ENCODE results near the gene KTN1.
A peak's percentile ranks its signal among the peaks of the same experiment; 100 is the strongest.

KTN1 gene, protein sequence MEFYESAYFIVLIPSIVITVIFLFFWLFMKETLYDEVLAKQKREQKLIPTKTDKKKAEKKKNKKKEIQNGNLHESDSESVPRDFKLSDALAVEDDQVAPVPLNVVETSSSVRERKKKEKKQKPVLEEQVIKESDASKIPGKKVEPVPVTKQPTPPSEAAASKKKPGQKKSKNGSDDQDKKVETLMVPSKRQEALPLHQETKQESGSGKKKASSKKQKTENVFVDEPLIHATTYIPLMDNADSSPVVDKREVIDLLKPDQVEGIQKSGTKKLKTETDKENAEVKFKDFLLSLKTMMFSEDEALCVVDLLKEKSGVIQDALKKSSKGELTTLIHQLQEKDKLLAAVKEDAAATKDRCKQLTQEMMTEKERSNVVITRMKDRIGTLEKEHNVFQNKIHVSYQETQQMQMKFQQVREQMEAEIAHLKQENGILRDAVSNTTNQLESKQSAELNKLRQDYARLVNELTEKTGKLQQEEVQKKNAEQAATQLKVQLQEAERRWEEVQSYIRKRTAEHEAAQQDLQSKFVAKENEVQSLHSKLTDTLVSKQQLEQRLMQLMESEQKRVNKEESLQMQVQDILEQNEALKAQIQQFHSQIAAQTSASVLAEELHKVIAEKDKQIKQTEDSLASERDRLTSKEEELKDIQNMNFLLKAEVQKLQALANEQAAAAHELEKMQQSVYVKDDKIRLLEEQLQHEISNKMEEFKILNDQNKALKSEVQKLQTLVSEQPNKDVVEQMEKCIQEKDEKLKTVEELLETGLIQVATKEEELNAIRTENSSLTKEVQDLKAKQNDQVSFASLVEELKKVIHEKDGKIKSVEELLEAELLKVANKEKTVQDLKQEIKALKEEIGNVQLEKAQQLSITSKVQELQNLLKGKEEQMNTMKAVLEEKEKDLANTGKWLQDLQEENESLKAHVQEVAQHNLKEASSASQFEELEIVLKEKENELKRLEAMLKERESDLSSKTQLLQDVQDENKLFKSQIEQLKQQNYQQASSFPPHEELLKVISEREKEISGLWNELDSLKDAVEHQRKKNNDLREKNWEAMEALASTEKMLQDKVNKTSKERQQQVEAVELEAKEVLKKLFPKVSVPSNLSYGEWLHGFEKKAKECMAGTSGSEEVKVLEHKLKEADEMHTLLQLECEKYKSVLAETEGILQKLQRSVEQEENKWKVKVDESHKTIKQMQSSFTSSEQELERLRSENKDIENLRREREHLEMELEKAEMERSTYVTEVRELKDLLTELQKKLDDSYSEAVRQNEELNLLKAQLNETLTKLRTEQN (N-terminal part only)

GRCh38 chr14:55579724-55580469 lies at the start of gene KTN1:
Gene KTN1 (plus strand): TSS chr14:55580207. CDS start chr14:55612049, 31,842 bp downstream.
- H3K4me3 Mint-ChIP-seq: peak within 1 kb of the TSS; percentile 97 to 98 (median 97)
- peak within 1 kb of the TSS; percentile 94 to 98 (median 96) for H3K27ac Mint-ChIP-seq
- peaks cover 3% of the 10 kb centered on the region for H3K36me3 Mint-ChIP-seq (ENCODE audit: low read depth)
- TF ChIP-seq, protein P1, sequence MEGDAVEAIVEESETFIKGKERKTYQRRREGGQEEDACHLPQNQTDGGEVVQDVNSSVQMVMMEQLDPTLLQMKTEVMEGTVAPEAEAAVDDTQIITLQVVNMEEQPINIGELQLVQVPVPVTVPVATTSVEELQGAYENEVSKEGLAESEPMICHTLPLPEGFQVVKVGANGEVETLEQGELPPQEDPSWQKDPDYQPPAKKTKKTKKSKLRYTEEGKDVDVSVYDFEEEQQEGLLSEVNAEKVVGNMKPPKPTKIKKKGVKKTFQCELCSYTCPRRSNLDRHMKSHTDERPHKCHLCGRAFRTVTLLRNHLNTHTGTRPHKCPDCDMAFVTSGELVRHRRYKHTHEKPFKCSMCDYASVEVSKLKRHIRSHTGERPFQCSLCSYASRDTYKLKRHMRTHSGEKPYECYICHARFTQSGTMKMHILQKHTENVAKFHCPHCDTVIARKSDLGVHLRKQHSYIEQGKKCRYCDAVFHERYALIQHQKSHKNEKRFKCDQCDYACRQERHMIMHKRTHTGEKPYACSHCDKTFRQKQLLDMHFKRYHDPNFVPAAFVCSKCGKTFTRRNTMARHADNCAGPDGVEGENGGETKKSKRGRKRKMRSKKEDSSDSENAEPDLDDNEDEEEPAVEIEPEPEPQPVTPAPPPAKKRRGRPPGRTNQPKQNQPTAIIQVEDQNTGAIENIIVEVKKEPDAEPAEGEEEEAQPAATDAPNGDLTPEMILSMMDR (IDR thresholded peaks at IDR 0.05; ENCODE audit: unreplicated experiment in 3 of 3): no peak
- H3K27me3 Mint-ChIP-seq (ENCODE audit: low read depth): no peaks in the 10 kb centered on the region
- peaks cover 23% of the 10 kb centered on the region for H3K4me1 Mint-ChIP-seq
- no peaks in the 10 kb centered on the region for H3K9me3 Mint-ChIP-seq

DNA sequence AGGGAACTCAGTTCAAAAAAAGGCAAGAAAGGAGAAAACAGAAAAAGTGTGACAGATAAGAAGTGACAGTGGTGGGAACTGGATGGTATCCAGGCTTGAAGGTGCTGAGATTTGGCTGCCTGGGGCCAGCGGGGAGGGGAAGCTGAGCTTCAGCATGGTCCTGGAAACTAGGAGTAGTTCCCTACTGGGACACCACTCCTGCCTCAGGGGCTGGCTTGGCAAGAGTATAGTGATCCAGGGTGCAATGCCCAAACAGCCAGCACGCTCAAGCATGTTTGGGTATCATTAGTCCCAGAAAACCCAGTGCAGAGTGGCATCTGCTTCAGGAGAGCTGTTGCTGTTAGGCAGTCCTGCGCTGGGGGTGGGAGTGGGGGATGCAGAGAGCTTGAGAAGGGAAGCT lies 49.5 kb upstream of the KTN1 start:
- TF ChIP-seq, protein P1 (IDR thresholded peaks at IDR 0.05; ENCODE audit: unreplicated experiment in 3 of 3): no peak
- H3K4me1 Mint-ChIP-seq: peaks cover 22% of the 10 kb centered on the region
- H3K27me3 Mint-ChIP-seq (ENCODE audit: low read depth): no peaks in the 10 kb centered on the region
- peaks cover 2% of the 10 kb centered on the region for H3K9me3 Mint-ChIP-seq
- H3K4me3 Mint-ChIP-seq: no peak overlapping the region
- no peak overlapping the region for H3K27ac Mint-ChIP-seq
- no peaks in the 10 kb centered on the region for H3K36me3 Mint-ChIP-seq (ENCODE audit: low read depth)

DNA sequence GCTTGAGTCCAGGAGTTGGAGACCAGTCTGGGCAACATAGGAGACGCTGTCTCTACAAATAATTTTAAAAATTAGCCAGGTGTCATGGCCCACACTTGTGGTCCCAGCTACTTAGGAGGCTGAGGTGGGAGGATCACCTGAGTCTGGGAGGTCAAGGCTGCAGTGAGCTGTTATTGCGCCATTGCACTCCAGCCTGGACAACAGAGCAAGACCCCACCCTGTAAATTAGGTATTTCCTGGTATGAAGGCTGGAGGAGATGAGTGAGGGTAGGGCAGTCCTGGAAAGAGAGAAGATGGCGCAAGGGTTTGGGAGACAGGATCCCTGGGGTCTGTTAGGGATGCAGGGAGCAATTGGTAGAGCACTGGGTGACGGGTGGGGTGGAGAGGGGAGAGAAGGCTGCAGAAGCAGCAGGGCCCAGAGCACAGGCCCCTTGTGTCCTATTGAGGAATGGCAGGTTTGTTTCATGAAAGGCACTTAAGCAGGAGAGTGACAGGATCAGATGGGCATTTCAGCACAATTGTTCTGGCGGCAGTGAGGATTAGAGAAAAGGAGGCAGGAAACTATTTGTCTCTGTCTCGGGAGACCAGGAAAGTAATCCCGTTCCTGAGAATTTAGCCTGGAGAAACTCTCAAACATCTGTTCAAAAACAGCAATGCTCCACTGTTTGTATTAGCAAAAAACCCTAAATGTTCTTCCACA lies 47.2 kb upstream of the KTN1 start:
- Mint-ChIP-seq H3K27ac (peak overlapping the region; percentile 50 to 70 (median 65)), H3K4me1 (peaks cover 22% of the 10 kb centered on the region), H3K36me3 (ENCODE audit: low read depth) (no peaks in the 10 kb centered on the region), H3K9me3 (peaks cover 7% of the 10 kb centered on the region), H3K27me3 (ENCODE audit: low read depth) (no peaks in the 10 kb centered on the region), H3K4me3 (no peak overlapping the region)
- TF ChIP-seq, protein P1 (IDR thresholded peaks at IDR 0.05; ENCODE audit: unreplicated experiment in 3 of 3): peak in 1 of 3 experiments; percentile 22

- peak overlapping the region; percentile 40 to 70 (median 61) for H3K27ac Mint-ChIP-seq
- no peaks in the 10 kb centered on the region for H3K27me3 Mint-ChIP-seq (ENCODE audit: low read depth)
- TF ChIP-seq, protein P1 (IDR thresholded peaks at IDR 0.05; ENCODE audit: unreplicated experiment in 3 of 3): no peak
- no peaks in the 10 kb centered on the region for H3K36me3 Mint-ChIP-seq (ENCODE audit: low read depth)
- H3K9me3 Mint-ChIP-seq: peaks cover 6% of the 10 kb centered on the region
- H3K4me3 Mint-ChIP-seq: peak overlapping the region in 1 of 3 experiments; percentile 16
- H3K4me1 Mint-ChIP-seq: peaks cover 22% of the 10 kb centered on the region
Measured at GRCh38 chr14:55533960-55534359, 46.0 kb upstream of the KTN1 start.

Measured in nephron (organoid).